Measurements from ENCODE around the gene ANKRD39.
"Not testable (repeated sequence)": the region's sequence is repeated elsewhere in the genome, so short reads cannot be mapped to it uniquely, and the experiment has no call there.

Gene ANKRD39, protein sequence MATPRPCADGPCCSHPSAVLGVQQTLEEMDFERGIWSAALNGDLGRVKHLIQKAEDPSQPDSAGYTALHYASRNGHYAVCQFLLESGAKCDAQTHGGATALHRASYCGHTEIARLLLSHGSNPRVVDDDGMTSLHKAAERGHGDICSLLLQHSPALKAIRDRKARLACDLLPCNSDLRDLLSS

DNA sequence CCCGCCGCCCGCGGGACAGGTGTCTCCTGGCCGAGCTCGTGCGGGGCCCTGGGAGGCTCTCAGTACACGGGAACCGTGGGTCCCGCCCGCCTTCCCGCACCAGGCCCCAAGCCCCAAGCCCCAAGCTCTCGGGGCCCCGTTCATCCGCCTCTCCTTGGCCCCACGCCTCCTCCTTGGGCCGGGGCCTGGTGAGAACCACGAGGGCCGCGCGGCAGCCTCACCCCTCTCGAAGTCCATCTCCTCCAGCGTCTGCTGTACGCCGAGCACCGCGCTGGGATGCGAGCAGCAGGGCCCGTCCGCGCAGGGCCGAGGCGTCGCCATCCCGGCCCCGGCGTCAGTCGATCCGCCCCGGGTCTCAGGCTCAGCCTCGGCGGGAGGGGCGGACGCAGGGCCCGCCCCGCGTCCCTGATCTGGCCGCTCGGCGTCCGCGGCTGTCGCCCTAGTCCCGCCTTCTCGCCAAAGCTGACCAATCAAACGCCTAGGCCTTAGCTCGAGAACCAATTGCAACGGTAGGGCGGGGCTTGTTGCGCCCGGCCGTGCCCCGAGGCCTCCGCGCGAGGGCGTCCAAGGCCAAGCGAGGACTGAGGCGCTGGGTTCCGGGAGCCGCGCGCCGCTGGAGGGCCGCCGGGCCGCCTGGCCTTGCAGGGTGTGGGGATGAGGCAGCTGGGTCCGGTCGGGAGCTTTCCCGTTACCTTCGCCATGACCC is at the start of gene ANKRD39:
Gene ANKRD39 (minus strand): TSS at position 350 of the 706 bp plus-strand sequence. CDS start 29 bp downstream, at position 321.
- peak; percentile 92 for DNase-seq

DNA sequence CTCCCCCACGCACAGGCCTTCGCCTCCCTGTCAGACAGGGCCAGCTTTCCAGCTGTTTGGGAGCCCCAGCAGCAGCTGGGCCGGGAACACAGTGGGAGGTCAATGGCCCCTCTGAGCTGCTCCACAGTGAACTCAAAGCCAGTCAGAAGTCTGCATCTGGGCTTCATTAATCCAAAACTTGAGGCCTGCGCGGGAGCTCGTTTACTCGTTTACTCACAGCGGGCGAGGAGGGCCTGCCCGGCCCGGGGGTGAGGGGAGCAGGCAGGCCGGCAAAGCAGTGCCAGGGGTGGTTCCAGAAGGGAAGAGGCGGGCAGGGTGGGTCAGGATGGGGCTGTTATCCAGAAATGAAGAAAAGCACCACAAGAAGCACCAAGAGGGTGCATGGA is 48.9 kb upstream of the ANKRD39 start:
- no peak for DNase-seq

DNA sequence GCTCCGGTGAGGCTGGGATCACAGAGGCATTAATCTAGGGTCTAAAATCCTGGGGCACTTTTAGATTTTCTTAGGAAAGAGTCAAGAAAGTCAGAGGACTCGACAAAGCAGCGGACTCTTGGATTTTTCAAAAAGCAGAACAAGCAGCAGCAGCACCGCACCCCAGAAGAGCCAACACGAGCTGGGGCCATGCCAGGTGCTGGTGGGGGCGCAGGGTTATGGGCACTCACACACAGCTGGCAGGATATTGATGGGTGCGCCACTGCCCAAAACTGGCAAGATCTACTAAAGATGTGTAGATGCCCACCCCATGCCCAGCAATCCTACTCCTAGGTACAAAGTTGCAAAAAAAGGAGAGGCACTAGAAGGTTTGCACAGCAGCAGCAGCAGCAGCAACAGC is 46.0 kb upstream of the ANKRD39 start:
- no peak for DNase-seq

DNA sequence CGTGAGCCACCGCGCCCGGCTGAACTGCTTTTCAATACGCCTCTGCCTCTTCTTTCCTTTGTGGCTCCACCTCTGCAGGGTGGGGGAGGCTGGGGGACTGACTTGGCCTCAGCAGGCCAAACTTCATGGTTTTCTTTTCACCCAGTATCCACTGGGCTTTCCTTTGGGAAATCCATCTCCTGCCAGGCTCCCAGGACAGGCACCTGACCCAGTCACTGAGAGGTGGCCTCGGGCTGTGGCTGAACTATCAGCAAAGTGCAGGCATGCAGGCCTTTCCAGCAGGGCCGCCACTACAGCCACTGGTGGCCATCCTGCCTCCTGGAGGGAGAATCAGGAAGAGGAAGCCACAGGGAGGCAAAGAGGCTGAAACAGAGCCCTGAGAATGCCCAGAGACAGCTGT is 45.5 kb upstream of the ANKRD39 start:
- no peak for DNase-seq

DNA sequence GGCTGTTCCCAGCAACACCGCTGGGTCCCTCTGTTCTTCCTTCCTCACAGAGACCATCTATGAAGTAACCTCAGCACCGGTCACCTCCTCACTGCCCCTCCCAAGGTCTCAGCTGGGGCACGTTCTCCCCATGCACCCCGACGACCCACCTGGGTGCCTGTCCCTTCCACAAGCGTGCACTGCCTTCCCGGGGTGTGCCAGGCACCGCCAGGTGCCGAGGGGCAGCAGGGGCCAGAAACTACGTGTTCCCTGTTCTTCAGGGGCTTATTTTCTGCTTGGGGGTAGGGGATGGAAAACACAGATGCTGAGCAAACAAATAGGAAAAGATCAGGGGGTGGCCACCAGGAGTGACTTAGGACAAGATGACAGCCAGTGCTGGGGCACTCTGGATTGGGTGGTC is 42.4 kb upstream of the ANKRD39 start:
- no peak for DNase-seq

DNA sequence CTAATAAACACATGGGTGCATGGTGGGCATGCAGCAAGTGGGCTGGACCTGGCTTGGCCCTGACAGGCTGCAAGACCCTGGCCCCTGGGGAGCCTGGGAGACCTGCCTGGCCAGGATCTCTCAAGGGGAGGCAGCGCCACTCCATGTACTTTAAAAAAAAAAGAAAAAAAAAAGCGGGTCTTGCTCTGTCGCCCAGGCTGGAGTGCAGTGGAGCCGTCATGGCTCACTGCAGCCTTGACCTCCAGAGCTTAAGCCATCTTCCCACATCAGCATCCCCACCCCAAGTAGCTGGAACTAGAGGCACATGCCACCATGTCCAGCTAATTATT is 41.6 kb upstream of the ANKRD39 start:
- DNase-seq, result no peak

DNA sequence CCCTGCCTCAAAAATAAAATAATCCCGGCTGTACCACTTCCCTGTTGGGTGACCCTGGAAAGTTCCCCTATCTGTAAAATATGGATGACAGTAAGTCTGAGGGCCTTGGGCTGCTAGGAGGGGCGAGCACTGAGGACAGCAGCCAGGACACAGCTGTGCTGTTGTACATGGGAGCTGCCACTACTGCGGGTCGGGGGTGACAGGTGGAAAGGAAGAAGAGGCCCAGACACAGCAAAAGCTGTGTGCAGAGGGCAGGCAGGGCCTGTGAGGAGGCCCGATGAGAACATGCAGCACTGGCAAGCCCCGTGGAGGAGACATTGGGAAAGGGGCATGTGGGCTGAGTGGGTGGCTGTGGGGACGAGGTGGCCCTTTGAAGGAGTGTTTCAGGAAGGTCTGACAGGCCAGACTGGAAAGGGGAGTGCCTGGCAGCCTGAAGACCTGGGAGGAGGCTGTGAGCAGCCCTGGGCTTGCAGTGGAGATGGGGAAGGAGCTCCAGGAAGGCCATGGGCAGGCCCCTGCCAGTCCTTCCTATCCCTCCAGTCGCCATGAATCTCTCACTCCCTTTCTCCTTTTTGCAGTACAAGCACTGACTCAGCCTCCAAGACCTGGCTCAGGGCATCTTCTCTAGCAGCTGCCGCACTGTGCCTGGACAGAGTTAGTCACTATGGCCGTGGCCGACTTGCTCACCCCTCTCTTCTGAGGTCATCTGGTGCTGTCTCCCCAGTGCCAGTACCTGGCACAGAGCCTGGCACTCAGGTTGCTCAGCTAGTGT is 41.0 kb upstream of the ANKRD39 start:
- DNase-seq, result no peak

DNA sequence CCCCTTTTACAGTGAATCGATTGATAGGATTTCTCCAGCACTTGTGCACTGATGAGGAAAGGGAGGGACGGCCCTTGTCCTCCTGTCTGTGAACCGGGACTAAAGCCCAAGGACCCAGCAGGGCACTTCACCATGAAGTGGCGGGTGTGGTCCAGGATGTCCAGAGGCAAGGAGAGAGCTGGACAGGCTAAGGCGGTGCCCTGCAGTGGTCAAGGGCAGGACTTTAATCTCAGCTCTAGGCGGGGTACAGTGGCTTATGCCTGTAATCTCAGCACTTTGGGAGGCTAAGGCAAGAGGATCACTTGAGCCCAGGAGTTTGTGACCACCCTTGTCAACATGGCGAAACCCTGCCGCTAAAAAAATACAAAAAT is 40.3 kb upstream of the ANKRD39 start:
- no peak for DNase-seq

DNA sequence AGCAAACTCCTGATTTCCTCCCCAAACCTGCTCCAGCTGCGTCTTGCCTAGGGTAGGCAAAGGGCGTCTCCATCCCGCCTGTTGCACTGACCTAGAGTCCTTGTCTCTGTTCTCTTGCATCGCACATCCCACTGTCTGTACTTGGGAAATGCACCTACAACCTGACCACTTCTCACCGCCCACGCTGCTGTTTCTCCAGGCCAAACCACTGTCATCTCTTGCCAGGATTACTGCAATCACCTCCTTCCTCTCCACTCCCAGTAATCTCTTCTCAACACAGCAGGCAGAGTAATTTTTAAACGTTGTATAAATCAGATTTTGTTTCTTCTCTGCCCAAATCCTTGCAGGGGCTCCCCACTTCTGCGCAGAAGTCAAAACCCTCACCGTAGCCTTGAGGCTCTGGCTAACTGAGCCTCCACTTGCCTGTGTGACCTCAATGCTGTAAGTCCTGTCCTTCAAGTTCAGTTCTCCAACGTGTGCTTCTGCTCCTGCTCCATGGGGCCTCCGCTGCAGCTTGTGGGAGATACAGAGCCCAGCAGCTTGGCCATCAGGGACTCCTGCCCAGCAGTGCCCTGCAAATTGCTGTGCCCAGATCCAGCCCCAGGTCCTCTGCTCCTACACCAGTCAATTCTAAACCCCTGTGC is 39.8 kb upstream of the ANKRD39 start:
- DNase-seq, result no peak

DNA sequence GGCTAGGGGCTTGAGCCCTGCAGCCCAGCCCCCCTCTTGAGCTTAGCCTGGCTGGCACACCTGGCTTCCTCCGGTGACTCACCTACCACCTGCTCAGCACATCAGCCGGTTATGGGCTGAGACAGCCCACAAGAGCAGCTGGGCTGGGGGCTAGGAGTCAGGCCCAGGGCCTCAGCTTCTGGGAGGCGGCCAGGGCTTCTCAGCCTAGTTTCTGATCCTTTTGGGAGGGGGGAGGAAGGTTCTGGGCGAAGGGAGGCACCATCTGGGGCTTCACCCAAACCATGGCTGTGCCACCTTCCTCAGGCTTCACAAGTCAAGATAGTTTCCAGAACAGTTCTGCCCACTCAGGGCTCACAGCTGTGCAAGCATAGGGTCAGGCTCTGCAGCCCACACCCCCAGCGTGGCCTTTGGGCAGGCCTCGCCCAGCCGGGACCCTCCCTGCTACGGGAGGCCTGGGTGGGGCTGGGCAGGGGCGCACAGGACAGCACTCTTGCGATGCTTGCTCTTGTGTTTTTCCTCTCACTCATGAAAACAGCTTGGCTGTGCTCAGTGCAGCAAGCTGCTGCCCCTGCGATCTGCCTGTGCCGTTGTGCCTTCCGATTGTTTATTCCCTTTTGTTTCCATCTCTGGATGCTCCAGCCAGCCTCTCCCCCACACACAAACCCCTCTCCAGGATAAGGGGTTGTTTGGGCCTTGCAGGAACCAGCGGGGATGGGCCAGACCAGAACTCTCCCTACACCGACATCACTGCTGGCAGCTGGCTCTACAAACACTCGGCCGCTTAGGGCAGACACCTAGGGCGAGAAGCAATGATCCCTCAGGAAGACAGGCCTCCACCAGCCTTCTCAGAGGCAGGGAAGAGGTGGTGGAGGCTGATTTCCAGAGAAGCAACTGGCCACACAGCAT is 38.2 kb upstream of the ANKRD39 start:
- no peak for DNase-seq

DNA sequence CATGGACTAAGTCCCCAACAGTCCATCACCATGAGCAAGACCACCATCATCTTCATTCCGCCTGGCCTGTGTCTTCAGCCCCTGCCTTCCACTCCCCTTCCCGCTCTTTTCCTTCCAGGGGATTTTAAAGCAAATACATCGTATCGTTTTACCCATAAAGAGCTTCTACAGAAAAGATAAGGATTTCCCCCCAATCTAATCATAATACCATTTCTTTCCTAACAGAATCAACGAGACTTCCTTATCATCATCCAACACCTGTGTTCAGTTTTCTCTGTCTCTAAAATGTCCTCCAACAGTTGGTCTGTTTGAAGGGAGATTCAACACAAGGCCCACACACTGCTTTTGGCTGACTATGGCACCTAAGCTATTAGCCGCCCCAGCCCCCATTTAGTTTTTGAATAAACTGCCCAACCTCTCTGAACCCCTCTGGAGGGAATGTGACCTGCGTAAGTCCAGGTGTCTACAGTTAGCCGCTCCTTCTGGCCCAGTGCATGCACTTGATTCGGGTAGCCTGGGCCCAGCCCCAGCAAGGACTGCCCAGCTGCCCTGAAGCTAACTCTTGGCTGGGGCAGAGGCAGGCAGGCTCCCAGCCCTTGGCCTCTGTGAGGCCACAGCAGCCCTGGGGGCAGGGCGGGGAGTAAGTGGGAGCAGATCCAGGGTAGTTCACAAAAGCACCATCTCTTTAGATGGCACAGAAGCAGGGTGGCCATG is 37.4 kb upstream of the ANKRD39 start:
- DNase-seq, result no peak

DNA sequence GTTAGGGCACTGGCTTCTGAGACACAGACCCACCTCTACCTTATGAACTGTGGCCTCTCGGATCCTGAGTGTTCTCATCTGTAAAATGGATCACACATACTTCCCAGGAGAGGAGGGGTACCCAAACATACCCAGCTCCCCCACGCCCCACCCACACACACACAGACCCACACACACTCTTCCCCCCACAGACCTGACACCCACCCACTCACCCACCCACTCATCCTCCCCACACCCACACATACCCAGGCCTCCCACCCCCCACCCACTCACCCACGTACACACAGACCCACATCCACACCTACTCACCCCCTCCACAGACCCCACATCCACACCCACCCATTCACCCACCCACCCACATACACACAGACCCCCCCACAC is 36.3 kb upstream of the ANKRD39 start:
- DNase-seq, result no peak

DNA sequence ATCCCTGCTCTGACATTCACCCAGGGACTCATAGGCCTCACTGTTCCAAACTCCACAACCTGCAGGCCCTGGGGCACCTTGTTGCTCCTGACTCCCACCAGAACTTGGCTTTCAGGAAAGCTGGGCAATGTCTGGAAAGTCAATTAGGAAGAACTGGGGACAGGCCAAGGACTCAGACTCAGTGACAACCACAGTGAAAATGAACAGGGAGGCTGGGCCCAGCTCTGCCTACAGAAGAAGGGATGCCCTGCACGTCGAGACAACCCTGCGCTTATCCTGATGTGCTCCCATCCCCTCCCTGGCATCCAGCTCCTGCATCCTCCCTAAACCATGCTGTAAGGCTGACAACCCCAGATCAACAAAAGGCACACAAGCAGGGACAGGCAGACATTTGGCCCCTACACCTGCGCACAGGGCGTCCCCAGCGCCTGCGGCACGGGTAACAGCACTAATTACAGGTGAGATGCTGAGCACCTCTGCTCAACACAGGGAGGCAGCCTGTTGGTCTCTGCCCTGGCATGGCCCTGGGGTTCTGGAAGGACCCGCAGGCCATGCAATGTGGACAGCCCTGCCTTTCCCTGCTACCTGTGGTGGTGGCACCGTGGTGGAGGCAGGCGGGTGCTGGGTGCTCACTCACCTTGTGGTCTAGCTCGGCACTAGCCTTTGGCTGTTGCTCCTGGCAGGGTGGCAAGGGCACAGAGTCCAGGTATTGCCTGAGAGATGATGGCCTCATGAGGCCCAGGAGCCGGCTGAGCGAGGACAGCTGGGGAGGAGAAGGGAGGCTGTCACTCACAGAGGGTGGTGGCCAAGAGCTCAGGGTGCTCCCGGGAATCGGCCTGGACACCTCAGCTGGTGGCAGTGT is 35.7 kb upstream of the ANKRD39 start:
- DNase-seq, result no peak

DNA sequence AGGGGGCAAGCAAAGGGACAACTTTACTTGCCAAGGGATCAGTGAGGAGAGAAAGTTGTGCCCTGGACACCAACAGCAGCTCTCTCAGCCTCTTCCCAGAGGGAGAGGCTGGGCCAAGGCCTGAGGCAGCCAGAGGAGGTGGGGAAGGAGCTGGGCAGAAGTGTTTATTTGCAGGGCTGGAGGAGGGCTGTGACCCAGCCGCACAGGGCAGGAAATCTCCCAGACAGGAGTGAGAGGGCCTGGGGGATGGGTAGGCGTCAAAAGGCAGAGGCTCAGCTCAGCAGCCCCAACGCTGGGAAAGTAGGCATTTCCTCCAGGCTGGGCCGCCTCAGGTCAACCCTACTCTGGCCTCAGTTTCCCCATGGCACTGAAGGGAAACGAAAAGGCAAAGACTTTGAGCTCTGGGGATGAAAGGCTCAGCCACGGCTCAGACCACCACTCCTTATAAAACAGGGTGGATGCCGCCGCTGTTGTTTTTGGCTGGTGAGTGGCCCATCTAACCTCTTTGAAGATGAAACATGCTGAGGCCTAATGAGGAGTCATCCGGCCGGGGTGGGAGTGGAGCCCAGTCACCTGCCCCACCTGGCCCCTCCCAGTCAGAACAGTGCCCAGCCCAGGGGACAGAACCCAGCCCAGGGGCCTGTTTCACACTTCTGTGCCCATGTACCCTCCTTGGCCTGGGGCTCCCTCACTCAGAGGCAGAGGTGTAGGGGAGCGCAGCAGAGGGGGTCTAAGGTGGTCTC is 33.9 kb upstream of the ANKRD39 start:
- no peak for DNase-seq

DNA sequence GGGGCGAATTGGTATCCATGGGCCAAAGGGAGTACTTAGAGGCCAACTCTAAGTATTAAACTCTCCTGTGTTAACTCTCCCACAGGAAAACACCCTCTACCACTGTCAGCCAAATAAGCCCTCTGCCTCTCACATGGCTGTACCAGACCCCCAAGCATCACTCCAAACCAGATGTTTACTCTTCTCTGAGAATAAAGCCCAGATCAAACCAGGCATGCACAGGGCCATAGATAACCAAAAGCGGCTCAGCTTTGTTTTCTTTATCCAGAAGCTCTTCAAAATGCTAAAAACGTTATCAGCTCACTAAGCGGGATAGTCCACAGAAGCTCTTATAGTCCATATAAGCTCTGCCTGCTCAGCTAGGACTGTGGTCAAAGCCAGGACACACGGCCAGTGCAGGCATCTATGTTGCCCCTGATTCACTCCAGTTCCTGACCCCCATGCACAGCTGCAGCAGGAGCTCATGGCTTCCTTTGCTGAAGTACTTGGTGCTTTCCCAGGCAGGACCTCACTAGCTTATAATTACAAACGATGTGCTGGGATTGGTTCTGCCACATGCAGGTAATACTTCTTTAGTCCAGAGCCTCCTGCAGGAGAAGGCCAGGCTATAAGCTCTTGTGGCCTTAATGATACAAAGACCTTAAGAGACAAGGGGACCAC is 33.0 kb upstream of the ANKRD39 start:
- DNase-seq, result no peak

DNA sequence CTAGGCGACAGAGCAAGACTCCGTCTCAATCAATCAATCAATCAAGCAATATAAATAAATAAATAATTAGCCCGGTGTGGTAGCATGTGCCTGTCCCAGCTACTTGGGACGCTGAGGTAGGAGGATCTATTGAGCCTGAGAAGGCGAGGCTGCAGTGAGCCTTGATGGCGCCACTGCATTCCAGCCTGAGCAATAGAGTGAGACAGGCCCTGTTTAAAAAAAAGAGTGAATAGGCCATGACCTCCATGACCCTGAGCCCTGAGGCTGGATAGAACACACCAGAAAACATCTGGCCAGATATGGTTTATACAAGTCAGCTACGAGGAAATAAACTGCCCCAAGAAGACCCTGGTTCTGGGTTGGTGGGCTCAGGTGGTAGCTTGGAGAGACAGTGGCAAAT is 32.4 kb upstream of the ANKRD39 start:
- DNase-seq, result no peak

DNA sequence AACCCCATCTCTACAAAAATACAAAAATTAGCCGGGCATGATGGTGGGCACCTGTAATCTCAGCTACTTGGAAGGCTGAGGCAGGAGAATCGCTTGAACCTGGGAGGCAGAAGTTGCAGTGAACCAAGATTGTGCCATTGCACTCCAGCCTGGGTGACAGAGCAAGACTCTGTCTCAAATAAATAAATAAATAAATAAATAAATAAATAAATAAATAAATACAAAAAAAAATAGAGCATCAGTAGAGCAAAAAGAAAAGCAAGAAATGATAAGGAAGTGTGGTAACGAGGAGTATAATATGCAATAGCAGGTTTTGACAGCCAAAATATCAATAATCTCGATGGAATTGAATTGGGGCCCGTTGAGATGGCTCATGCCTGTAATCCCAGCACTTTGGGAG is 31.7 kb upstream of the ANKRD39 start:
- DNase-seq, result not testable (repeated sequence)

DNA sequence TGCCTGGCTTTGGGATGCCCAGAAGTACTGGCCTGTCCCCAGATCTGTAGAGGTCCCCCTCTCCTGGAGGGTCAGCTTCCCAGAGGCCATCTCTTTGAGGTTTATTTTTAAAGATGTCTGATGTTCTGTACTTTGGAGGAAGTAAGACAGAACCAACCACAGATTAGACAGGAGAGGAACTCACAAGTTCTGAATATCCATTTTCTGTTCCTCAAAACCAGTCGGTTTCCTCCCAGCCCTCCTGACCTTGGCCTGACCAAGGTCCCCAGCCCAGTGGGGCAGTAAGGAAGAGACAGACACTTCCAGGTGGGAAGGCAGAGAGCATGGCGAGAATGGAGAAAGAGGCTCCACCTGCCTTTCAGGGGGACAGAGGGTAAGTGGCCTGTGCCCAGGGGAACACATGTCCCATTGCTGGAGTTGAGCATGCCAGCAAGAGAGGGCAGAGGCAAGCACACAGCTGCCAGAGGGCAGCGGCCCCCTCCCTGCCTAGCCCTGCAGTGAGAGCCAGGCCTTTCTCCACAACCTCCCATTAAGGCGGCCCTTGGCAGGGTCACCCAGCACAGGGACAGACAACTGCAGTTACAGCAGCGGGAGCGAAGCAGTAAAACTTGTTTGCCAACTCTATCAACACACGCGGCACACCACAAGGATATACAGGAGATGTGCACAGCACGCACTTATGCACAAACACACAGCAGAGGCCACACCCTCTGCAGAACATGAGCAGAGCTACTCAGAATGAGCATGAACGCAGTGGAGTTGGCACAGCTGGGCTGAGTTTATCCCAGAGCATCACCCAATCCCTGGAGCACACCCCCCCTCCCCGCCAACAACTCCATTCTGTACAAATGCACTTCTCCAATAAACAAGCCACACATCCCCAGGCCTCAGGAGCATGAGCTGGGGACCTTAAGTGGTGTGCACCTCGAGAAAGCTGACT is 30.5 kb upstream of the ANKRD39 start:
- peak; percentile 41 for DNase-seq

All from NCI-H748 treated with DMSO at 0.1 percent for 48 hours (cell line).